GM12874 (cell line): ENCODE measurements around the gene ABCB11.

Experiments used
- CTCF ChIP-seq: IDR thresholded peaks from 2 replicates; pipeline ENCODE4 v1.5.1; 2011; ENCODE audit warnings: low read depth, mild to moderate bottlenecking, control low read depth, low read length, moderate library complexity; ENCODE audit not compliant: insufficient read depth

Gene ABCB11

GRCh38 chr2:168894101-168894500, 137.0 kb downstream of the ABCB11 start:
- TF ChIP-seq CTCF = no peak

- TF ChIP-seq CTCF = no peak
Measured at GRCh38 chr2:168892327-168892726, 138.8 kb downstream of the ABCB11 start.

- TF ChIP-seq CTCF = no peak
Measured at GRCh38 chr2:168890006-168890782, 140.9 kb downstream of the ABCB11 start, which contains the start of gene SPC25. Gene SPC25, minus strand, starts transcription at chr2:168890430. Its CDS starts 911 bp downstream, at chr2:168889519.

DNA sequence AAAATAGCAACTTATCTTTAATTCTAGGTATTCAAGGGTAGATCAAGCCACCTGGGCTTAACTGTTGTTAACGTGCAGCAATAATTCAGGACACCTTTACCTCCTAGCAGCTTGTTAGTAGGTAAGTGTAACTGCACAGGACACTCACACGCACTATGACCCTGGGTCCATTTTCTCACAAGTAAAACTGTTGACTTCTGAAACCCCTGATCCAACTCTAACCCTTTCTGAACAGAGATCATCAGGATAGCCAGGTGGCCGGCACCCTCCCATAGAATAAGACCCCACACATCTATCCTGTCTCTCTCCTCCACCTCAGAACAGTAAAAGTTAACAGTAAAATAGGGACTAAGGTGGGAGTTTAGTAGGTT, 141.5 kb downstream of the ABCB11 start:
- TF ChIP-seq CTCF = no peak

GRCh38 chr2:168884975-168885374, 146.1 kb downstream of the ABCB11 start:
- TF ChIP-seq CTCF = no peak

GRCh38 chr2:168874368-168875054, 156.6 kb downstream of the ABCB11 start:
- TF ChIP-seq CTCF = no peak
